Natural killer cell (primary cell): ENCODE measurements around the gene HLA-DMA. TPM values are rescaled to one million over a fixed set of nuclear protein-coding genes. Genes with fewer than 3 reads are reported as not detected.

Experiments used
- ATAC-seq, 3 donors: fragments of 150-1000 bp in 2 of 3; fragments of 200-7000 bp in 1 of 3; cut with Tn5 transposase; 1 replicate in 1 of 3; 2 replicates in 2 of 3; pipeline ENCODE4 v1.10.0; 2021; ENCODE audit warnings: mild to moderate bottlenecking in 2 of 3, moderate library complexity in 2 of 3
- DNase-seq, 2 donors: peaks; one replicate each; pipeline versions ENCODE4 v3.0.0 to v3.0.0-alpha.2; 2013 to 2021; ENCODE audit warnings: mixed read lengths in 1 of 2
- H3K27ac ChIP-seq: one replicate; pipeline ENCODE4 v1.5.1; 2013; ENCODE audit warnings: mild to moderate bottlenecking, low read length
- H3K27me3 ChIP-seq: one replicate; pipeline ENCODE4 v1.6.1; 2013; ENCODE audit warnings: low read length; ENCODE audit not compliant: control insufficient read depth, insufficient read depth
- H3K36me3 ChIP-seq: one replicate; pipeline ENCODE4 v1.6.1; 2013; ENCODE audit warnings: low read length; ENCODE audit not compliant: control insufficient read depth, insufficient read depth
- H3K4me1 ChIP-seq: one replicate; pipeline ENCODE4 v1.6.1; 2013; ENCODE audit warnings: low read length; ENCODE audit not compliant: control insufficient read depth, insufficient read depth
- H3K4me3 ChIP-seq: one replicate; pipeline ENCODE4 v1.5.1; 2013; ENCODE audit warnings: low read length
- H3K9me3 ChIP-seq: one replicate; pipeline ENCODE4 v1.6.1; 2013; ENCODE audit warnings: low read length; ENCODE audit not compliant: control insufficient read depth, insufficient read depth
- H3K27ac Mint-ChIP-seq, 2 donors: one replicate each; pipeline ENCODE4 v1.8.0; 2022; ENCODE audit warnings: mild to moderate bottlenecking in 2 of 2, mixed read lengths in 2 of 2, moderate library complexity in 1 of 2
- H3K27me3 Mint-ChIP-seq, 2 donors: one replicate each; pipeline ENCODE4 v1.8.0; 2022; ENCODE audit warnings: low read depth in 2 of 2, mixed read lengths in 2 of 2
- H3K36me3 Mint-ChIP-seq: one replicate; pipeline ENCODE4 v1.8.0; 2022; ENCODE audit warnings: mixed read lengths
- H3K4me1 Mint-ChIP-seq, 2 donors: one replicate each; pipeline ENCODE4 v1.8.0; 2022; ENCODE audit warnings: mixed read lengths in 2 of 2
- H3K4me3 Mint-ChIP-seq: one replicate; pipeline ENCODE4 v1.8.0; 2022; ENCODE audit warnings: mild to moderate bottlenecking, moderate library complexity, mixed read lengths
- H3K9me3 Mint-ChIP-seq, 2 donors: one replicate each; pipeline ENCODE4 v1.8.0; 2022; ENCODE audit warnings: mixed read lengths in 2 of 2
- CTCF ChIP-seq: fragments of 200-600 bp; IDR thresholded peaks from one replicate; pipeline ENCODE4 v1.8.0; 2022; ENCODE audit warnings: antibody characterized with exemption
- WGBS: methylation state at CpG from one replicate; pipeline ENCODE4 v1.1.7; 2013; ENCODE audit warnings: missing lambda C conversion rate; ENCODE audit not compliant: insufficient coverage; 5-methylcytosine and 5-hydroxymethylcytosine counted together
- intact Hi-C: fragments of 100-400 bp; cut with micrococcal nuclease; formaldehyde crosslinking; loops from one replicate; pipeline ENCODE4 v1.14.2; 2022
- total RNA-seq, 4 donors: library from RNA; stranded (reverse); fragments of 120-200 nt in 1 of 4; gene quantifications; one replicate each; pipeline versions ENCODE4 v1.2.3 to v1.2.4, GENCODE V29; 2013 to 2022

HLA-DMA gene
- total RNA-seq, 3 donors from 2014 or later (not counting 1 experiment from before 2014, with no cell fraction given): 39.2 to 57.5 (median 48.1) TPM

GRCh38 chr6:32954986-32955802 is 2.3 kb upstream of the HLA-DMA start:
- no peak overlapping the region for H3K4me3 Mint-ChIP-seq
- Histone ChIP-seq H3K27ac (no peak overlapping the region), H3K27me3 (no peaks in the 10 kb centered on the region), H3K4me1 (peaks cover 32% of the 10 kb centered on the region), H3K9me3 (no peaks in the 10 kb centered on the region), H3K4me3 (no peak overlapping the region), H3K36me3 (no peaks in the 10 kb centered on the region)
- H3K27ac Mint-ChIP-seq: no peak overlapping the region
- intact Hi-C loops: no loop called here
- ATAC-seq (no peak), DNase-seq (peak in 1 of 2 donors; percentile 71)
- H3K9me3 Mint-ChIP-seq: no peaks in the 10 kb centered on the region
- H3K27me3 Mint-ChIP-seq: no peaks in the 10 kb centered on the region
- peaks cover 26 to 28% of the 10 kb centered on the region in 2 donors for H3K4me1 Mint-ChIP-seq
- 72% methylated on average over 3 of the region's 3 CpGs for WGBS
- H3K36me3 Mint-ChIP-seq: no peaks in the 10 kb centered on the region
- no peak for TF ChIP-seq CTCF

- Mint-ChIP-seq H3K27me3 (no peaks in the 10 kb centered on the region), H3K36me3 (no peaks in the 10 kb centered on the region), H3K4me3 (no peak overlapping the region), H3K4me1 (peaks cover 32% of the 10 kb centered on the region in 2 donors), H3K9me3 (no peaks in the 10 kb centered on the region), H3K27ac (no peak overlapping the region)
- Histone ChIP-seq H3K27me3 (no peaks in the 10 kb centered on the region), H3K9me3 (no peaks in the 10 kb centered on the region), H3K4me3 (no peak overlapping the region), H3K36me3 (no peaks in the 10 kb centered on the region), H3K27ac (no peak overlapping the region), H3K4me1 (peaks cover 39% of the 10 kb centered on the region)
- WGBS: 63% methylated on average over 4 of the region's 4 CpGs
- ATAC-seq: no peak
- no peak for DNase-seq
- intact Hi-C loops: no loop called here
- no peak for TF ChIP-seq CTCF
Observed at GRCh38 chr6:32954267-32954666, 1.4 kb upstream of the HLA-DMA start.

- Mint-ChIP-seq H3K27ac (peak overlapping the region; percentile 87 to 92), H3K4me1 (peaks cover 32% of the 10 kb centered on the region in 2 donors)
Observed at GRCh38 chr6:32953775-32954174, 878 bp upstream of the HLA-DMA start.

More at GRCh38 chr6:32953775-32954174, 878 bp upstream of the HLA-DMA start:
- peaks cover 40% of the 10 kb centered on the region for H3K4me1 ChIP-seq
- ATAC-seq (no peak), DNase-seq (no peak)
- no peak overlapping the region for H3K4me3 Mint-ChIP-seq
- WGBS: 73% methylated on average over 4 of the region's 4 CpGs
- no peaks in the 10 kb centered on the region for H3K27me3 ChIP-seq
- no peaks in the 10 kb centered on the region for H3K27me3 Mint-ChIP-seq
- no peaks in the 10 kb centered on the region for H3K9me3 ChIP-seq
- H3K27ac ChIP-seq: peak overlapping the region; percentile 77
- no peaks in the 10 kb centered on the region for H3K36me3 ChIP-seq
- no peak overlapping the region for H3K4me3 ChIP-seq
- H3K36me3 Mint-ChIP-seq: no peaks in the 10 kb centered on the region
- TF ChIP-seq CTCF: no peak
- intact Hi-C loops: loop anchor here (1.0 to 2.0 kb wide), 3 partner anchors 15 to 69 kb away; partner anchors contain the start of gene BRD2
- H3K9me3 Mint-ChIP-seq: no peaks in the 10 kb centered on the region
